Measurements from ENCODE around the gene NCL.
"Not testable (repeated sequence)": the region's sequence is repeated elsewhere in the genome, so short reads cannot be mapped to it uniquely, and the experiment has no call there.

Gene NCL

GRCh38 chr2:231427116-231427515, 37.2 kb downstream of the NCL start:
- DNase-seq = no peak

- DNase-seq = no peak
Measured at GRCh38 chr2:231425811-231426703, 38.2 kb downstream of the NCL start.

- no peak for DNase-seq
Measured at GRCh38 chr2:231425291-231425810, 38.9 kb downstream of the NCL start.

GRCh38 chr2:231423176-231423575, 41.1 kb downstream of the NCL start:
- no peak for DNase-seq

- DNase-seq = no peak
Measured at GRCh38 chr2:231422056-231422455, 42.2 kb downstream of the NCL start.

GRCh38 chr2:231421051-231421580, 43.2 kb downstream of the NCL start:
- DNase-seq = no peak

- DNase-seq = no peak
Measured at GRCh38 chr2:231418820-231419640, 45.3 kb downstream of the NCL start.

- no peak for DNase-seq
Measured at GRCh38 chr2:231415029-231415428, 49.3 kb downstream of the NCL start.

- DNase-seq = no peak
Measured at GRCh38 chr2:231413921-231414476, 50.3 kb downstream of the NCL start.

GRCh38 chr2:231413456-231413855, 50.8 kb downstream of the NCL start:
- no peak for DNase-seq

GRCh38 chr2:231412618-231412963, 51.7 kb downstream of the NCL start:
- no peak for DNase-seq

GRCh38 chr2:231411831-231412617, 52.3 kb downstream of the NCL start:
- peak; percentile 61 to 84 for DNase-seq

GRCh38 chr2:231411237-231411636, 53.0 kb downstream of the NCL start:
- DNase-seq = no peak

- no peak for DNase-seq
Measured at GRCh38 chr2:231410293-231411004, 53.8 kb downstream of the NCL start.

- no peak for DNase-seq
Measured at GRCh38 chr2:231409776-231410175, 54.5 kb downstream of the NCL start.

- DNase-seq = not testable (repeated sequence)
Measured at GRCh38 chr2:231408304-231408703, 56.0 kb downstream of the NCL start.

- DNase-seq = not testable (repeated sequence)
Measured at GRCh38 chr2:231407686-231408085, 56.6 kb downstream of the NCL start.

- DNase-seq = not testable (repeated sequence)
Measured at GRCh38 chr2:231405601-231406367, 58.5 kb downstream of the NCL start.

GRCh38 chr2:231404183-231404578, 60.1 kb downstream of the NCL start:
- DNase-seq = not testable (repeated sequence)
